Activated CD4-positive, alpha-beta T cell treated with anti-CD3 and anti-CD28 coated beads, Interleukin-2, Interleukin-6, amounts not matched to agents 100 ng/mL and 50 ng/mL, durations not matched to agents 16 hours and 8 hours (primary cell): ENCODE results near the gene EGFL7.

Source experiments
- DNase-seq: peaks from one replicate; pipeline ENCODE4 v3.0.0-alpha.2; 2020

The EGFL7 gene

GRCh38 chr9:136661641-136662325 is 933 bp upstream of the EGFL7 start:
- no peak for DNase-seq

GRCh38 chr9:136662326-136662655 is 425 bp upstream of the EGFL7 start:
- DNase-seq: no peak

GRCh38 chr9:136664000-136664915 is 1.5 kb downstream of the EGFL7 start:
- DNase-seq: no peak

- peak; percentile 21 for DNase-seq
Measured at GRCh38 chr9:136665111-136665703, 2.5 kb downstream of the EGFL7 start.

GRCh38 chr9:136665704-136666371 is 3.1 kb downstream of the EGFL7 start:
- peak; percentile 28 for DNase-seq

GRCh38 chr9:136666372-136667213 is 3.9 kb downstream of the EGFL7 start:
- DNase-seq: no peak

GRCh38 chr9:136667214-136667939 is 4.7 kb downstream of the EGFL7 start:
- no peak for DNase-seq

- DNase-seq: no peak
Measured at GRCh38 chr9:136667940-136668760, 5.4 kb downstream of the EGFL7 start.

- DNase-seq: no peak
Measured at GRCh38 chr9:136668983-136669790, 6.5 kb downstream of the EGFL7 start.

GRCh38 chr9:136669791-136670464 is 7.2 kb downstream of the EGFL7 start:
- no peak for DNase-seq

- no peak for DNase-seq
Measured at GRCh38 chr9:136670576-136671253, 8.0 kb downstream of the EGFL7 start.

- no peak for DNase-seq
Measured at GRCh38 chr9:136671254-136671614, 8.5 kb downstream of the EGFL7 start.

GRCh38 chr9:136671646-136672430 is 9.1 kb downstream of the EGFL7 start:
- peak; percentile 45 for DNase-seq

GRCh38 chr9:136672431-136673087 is 9.8 kb downstream of the EGFL7 start:
- no peak for DNase-seq

GRCh38 chr9:136673088-136673974 is 10.6 kb downstream of the EGFL7 start:
- no peak for DNase-seq
